Fibroblast of peridontal ligament (primary cell): ENCODE data around the gene CHD6.

Experiments used
- DNase-seq: peaks from one replicate; pipeline ENCODE4 v3.0.0-alpha.2; 2010; ENCODE audit errors: extremely low read depth

CHD6 gene

DNA sequence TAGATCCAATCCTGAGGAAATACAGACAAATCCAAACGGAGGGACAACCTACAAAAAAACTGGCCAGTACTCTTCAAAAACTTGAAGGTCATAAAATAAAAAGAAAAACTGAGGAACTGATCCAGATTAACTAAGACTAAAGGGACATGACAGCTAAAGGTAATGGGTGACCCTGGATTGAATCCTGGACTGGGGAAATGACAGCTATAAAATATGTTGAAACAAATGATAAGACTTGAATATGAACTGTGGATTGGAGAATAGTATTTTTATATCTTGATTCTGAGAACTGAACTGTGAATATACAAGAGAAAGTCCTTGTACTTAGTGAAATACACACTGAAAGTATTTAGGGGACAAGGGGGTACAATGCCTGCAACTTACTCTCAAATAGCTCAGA, 154.6 kb downstream of the CHD6 start:
- DNase-seq = no peak

DNA sequence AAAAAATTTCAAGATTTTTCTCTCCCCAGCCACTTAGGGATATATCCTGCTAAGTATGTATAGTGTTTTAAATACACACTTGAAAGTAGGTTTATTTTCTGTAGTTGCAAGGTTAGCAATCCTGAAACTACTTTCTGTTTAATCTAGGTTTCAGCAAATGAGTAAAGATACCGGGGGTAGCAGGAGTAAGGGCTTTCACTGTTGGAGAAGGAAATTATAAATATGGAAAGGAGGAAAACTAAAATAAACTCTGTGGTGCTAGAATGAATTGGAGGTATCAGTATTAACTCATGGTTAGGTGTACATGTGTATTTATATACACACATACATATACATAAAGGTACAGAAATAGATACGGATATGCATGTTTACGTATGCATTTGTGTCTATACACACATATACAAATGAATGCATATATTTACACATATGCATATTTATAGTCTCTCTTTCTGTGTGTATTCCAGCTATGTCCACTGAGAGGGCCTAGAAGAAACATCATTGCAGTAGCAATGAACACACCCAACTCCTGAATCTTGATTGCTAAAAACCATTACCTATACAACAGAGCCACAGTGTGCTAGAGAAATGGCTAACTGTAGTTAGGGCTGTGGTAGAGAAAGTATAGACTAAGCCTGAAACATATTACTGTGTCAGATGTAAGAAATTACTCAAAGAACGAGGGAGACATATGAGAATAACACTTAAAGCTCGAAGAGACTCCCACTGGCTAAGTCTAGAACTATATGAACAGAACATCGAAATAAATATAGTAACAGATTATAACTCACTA, 155.6 kb downstream of the CHD6 start:
- no peak for DNase-seq

DNA sequence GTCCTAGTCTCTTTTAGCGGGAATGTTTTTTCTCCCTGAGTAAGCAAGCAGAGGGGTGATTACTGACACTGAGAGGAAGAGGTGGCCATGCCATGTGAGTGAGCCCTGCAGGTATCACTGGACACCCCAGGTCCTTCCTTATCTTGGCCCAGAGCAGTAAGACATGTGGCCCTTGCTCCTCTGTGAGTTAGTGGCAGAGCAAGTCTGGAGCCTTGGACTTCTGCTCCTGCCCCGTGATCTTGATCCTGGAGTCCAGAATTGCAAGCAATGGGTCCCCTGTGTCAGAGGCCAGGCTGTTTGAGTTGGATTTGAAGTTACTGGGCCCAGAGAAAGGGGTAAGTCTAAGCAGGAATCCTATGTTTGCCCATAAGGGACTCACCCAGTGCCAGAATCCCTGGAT, 159.4 kb downstream of the CHD6 start:
- DNase-seq = no peak

DNA sequence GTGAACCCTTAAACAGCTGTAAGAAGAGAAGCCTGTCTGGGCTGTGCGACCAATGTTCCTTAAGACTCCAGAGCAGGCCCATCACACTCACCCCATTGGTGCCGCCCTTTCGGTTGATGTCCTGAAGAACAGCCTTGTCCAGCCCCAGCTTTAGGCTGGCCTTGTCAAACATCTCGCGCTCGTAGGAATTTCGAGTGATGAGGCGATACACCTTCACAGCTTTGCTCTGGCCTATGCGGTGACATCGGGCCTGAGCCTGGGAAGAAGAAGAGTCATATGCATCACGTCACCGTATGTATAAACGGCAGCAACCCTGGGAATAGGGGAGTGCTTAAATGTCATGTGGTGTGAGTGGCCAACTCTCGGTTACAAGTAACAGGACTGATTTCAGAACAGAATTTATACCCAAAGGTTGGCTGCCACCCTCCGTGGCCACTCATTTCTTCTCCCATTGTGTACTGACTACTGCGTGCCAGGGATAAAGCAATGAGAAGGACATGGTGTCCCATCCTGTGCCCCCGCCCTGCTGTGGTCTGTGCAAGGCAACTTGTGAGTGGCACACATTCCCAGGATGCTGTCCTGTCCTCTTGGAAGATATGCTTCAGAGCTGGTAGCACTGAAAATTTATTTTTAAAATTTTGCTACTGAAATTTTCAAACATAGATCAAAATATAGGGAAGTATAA, 160.9 kb downstream of the CHD6 start:
- no peak for DNase-seq

DNA sequence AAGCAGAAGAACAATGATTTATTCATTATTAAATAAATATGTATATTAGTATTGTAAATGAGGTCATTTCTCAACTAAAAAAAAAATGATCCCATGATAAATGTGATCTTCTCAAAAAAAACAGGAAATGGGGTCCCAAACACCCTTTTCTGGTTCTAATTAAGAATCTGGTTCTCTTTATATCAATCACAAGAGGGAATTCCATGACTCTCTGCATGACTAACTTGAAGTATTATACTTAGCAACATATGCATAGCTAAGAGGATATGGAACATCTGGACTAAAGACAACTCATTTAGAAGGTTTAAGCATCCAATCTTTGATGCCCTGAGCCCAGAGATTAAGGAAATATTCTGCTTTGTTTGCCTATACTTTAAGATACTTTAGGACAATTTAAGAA, 161.8 kb downstream of the CHD6 start:
- DNase-seq = peak; percentile 80

DNA sequence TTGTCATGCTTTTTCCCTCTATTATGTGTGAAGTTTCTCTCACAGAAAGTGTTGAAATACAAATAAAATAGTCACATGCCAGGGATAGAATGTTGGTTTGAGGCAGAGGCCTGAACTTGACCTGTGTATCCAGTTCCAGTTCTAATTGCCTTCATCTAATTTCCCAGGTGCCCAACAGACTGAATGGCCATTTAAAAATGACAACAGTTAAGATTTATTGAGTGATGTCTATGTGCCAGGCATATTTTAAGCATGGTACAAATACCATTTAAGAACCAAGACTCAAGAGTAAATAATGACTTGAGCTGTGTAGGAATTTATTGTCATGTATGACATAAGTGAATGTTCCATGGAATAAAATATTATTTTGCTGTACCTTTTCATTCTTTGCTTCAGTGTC, 163.9 kb downstream of the CHD6 start:
- no peak for DNase-seq

DNA sequence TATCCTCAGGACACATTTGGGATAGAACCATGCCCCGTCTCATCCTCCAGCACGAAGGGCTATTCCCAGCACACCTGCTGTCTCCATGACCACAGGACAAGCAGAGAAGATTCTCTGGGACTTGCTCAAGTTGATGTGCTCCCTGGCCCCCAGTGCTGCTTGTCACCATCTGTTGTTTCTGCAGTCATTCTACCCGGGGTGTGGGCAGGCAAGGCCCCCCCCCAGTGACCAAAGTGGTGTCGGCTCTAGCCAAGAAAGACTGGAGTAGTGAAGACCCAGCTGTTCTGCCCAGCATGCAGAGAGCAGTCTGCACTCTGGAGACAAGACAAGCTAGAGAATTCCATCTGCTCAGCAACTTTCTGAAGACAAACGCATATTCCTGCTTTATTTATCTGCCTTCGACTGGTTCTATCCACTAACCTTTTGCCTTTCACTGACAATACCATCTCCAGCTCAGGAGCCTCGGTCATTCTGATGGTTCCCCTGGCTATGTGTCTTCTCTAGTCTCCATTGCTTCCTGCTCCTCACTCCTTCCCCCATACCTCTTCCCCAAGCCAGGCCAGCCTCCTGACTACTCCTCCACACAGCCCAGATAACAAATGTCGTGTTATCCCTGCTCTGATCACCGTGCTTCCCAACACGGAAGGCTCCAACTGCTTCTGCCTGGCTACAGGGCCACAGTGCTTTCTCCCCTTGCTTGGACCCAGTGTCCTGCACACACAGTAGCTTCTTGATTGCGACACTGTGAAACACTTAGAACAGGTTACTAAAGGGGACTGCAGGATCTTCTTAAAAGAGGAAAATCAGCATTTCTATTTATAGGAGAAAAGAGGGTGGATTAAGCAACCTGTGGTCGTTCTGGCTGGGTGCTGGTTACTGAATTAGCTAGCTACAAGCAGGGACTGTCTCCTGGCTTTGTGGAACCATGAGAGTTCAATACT, 164.9 kb downstream of the CHD6 start:
- DNase-seq = no peak

DNA sequence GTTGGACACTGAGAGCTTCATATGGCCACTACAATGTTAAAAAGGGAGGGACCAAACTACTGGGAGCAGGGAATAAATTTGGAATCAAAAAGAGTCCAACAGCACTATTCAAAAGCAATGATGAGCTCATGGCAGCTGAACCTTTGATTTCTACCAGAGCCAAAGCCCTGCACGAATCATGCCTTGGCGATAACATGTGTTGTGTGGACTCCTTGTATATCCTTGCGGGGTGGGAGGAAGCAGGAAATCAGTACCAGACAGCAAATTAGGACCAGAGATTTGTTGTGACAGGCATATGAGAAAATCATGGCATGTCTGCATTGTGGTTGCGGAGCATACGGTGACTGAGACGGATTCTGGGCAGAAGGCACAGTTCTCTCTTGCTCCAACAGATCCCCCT, 166.0 kb downstream of the CHD6 start:
- DNase-seq = no peak

DNA sequence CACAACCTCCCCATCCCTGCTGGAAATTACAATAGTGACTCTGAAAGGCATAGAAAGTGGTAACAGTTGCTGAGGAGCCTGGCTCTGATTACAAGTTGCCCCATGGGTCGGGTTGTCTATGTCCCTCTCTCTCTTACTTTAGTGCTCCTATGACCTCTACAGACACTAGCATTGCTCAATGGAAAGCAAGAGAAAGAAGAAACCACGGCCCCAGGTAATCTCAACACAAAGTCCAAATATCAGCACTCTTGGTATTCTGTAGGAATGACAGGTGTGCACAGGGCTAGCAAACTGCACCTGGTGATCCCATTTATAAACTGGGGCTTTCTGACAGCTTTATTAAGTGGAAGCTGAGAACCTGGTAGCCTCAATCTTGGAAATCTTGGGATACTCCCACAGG, 171.2 kb downstream of the CHD6 start:
- DNase-seq = no peak

DNA sequence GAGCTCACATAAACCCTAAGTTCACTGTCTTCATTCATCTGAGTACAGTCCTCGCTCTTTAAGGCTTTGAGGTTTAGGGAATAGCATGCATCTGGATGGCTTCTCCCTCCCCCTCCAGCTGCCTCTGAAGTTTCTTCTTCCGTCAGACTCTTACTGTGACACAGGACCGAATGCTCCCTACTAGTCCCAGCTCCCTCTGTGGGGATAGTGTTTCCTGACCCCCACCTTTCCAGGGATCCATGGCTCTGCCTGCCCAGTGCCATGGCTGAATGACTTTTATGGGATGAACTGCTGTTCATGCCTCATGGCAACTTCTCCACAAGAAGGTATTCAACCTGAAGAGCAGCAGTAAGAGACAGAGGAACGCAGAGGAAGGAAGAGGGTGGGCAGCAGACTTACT, 171.7 kb downstream of the CHD6 start:
- DNase-seq = no peak

DNA sequence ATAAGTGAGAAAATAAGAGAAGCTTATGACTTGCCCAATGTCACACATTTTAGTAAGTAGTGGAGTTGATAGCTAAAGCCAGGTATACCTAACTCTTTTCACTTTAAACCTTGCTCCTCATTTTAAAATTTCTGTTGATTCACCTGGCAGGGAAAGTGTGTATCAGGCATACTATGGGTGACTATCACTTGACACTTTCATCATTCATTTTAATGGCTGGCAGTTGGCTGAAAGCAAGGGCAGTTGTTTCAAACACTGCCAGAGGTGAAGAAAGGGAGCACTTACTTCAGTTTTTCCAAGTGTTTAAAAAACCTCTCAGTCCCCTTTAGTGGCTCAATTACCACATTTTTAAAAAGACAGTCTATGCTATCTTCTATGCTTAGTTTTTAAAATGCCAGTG, 173.4 kb downstream of the CHD6 start:
- no peak for DNase-seq

DNA sequence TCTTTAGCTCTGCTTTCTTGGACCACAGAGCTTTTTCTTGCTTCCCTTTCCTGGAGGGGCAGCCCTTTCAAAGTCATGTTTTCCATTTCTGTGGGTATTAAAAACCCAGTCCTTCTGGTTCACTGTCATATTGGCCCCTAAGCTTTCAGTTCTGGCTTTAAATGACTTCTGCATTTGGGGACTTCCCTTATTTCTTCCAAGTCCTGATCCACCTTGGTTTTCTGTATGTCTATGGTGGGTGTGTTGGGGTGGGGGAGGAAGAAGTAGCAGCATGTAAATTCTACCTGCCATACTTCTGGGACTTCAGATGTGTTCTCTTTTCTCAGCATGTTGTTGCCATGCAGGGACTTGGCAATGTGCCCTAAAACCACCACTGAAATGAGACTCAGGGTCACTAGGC, 174.5 kb downstream of the CHD6 start:
- no peak for DNase-seq

DNA sequence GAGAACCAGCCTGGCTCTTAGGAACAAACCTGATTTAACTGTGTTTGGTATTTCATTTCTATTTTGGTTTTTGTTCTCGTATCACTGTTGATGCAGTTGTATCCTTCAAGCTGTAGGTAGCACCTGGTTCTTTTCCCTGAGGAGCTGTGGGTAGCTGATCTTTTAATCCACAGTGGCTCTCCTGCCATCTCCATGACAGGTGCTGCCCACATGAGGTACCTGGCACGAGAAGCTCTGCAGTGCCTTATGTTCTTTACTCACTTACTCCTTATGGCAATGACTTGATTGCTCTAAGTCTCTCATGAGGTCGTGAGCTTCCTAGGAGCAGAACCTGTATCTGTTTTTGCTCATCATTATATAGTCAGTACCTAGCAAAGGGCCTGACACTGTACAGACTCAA, 177.3 kb downstream of the CHD6 start:
- no peak for DNase-seq

DNA sequence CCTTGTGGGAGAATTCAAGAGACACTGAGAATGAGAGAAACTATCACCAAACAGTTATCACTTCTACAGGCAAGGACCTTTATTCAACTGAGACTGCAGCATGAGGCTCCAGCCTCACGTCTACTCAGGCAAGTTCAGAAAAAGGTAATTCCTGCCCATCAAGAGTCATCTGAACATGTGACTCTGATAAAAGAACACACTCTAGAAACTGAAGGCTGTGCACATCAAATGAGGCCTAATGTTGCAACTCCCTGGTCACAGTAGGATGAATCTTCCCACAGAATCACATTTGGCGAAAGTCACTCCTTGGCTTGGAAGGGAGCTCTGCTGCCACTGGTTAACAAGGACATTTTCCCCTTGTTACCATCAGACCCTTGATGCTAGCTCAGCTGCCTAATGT, 180.3 kb downstream of the CHD6 start:
- no peak for DNase-seq

DNA sequence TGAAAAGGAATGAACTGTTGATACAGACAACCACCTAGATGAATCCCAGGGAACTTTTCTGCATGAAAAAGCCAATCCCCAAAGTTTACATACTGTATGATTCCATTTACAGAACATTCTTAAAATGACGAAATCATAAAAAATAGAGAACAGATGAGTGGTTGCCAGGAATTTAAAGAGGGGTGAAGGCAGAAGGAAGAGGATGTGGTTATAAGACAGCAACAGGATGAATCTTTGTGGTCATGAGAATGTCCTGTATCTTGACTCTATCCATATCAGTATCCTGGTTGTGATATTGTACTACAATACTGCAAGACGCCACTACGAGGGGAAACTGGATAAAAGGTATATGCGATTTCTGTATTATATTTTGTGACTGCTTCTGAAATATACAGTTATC, 181.5 kb downstream of the CHD6 start:
- DNase-seq = peak; percentile 58

DNA sequence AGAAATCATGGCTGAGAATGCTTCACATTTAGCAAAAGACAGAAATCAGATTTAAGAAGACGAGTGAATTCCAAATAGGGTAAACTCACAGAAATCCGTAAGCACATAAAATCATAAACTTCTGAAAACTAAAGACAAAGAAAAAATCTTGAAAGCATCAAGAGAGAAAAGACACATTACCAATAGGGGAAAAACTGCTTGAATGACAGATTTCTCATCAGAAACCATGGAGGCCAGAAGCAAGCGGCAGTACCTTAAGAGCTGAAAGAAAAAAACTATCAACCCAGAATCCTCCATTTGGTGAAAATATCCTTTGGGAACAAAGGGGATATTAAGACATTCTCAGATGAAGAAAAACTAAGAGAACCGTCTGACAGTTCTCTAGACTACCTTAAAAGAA, 185.0 kb downstream of the CHD6 start:
- no peak for DNase-seq

DNA sequence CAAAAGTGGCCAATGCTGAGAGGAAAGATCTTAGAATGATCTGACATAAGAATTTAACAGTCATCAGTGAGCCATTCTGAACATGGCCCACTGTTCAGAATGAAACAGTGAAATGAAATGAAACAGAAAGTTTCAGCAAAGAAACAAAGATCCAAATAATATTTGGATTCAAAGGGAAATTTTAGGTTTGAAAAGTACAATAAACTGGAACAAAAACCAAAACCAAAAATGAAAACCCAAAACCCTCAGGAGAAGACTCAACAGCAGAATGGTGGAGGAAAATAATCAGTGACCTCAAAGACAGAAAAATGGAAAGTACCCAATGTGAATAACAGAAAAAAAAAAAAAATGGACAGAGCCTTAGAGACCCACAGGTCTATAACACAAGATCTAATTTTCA, 185.4 kb downstream of the CHD6 start:
- DNase-seq = no peak

DNA sequence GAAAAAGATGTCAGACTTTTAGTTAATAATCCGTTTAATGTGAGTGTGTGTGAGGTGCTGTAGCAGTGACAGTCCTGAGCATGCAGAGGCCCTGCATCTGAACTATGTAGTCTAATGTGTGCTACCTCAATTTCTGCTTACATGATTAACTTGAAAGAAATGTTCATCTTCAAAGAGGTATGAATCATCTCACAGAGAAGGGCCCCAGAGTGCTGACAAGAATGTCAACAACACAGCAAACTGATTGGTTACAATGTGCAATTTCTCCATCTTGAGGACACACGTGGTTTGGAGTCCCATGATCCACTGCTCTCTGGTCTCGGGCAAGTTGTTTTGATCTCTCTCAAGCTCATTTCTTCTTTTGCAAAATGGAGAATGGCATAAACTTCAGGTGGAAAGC, 189.9 kb downstream of the CHD6 start:
- DNase-seq = peak; percentile 67

DNA sequence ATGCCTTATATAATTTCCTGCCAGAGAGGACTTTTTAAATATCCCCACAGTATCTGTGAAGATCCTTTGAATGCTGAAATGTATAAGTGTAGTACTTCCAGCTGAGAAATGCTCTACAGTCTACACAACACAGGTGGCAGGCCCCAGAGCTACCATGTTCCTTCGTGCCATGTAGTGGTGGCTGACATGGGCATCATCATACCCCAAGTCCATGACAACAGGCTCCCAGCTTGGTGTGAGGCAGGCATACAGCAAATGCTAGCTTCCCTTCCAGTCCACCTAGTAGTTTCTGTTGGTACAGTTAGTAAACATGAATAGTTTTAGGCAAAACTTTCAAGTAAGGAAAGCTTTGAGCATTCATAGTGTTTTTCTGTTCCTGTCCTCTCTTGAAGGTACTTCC, 190.3 kb downstream of the CHD6 start:
- no peak for DNase-seq

DNA sequence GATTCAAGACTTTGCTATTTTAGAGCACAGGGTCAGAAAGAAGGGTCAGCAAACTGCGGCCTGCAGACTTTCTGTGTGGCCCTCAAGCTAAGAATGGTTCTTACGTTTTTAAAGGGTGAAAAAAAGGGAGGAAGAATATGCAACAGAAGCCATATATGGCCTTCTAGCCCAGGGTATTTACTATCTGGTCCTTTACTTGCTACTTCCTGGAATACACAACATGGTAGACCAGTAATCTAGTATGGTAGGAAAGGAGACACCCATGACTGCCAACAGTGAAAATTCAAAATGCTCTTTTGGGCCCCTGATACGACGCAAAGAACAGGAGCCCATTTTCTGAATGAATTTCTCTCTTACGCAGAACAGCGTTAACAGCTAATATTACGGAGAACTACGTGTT, 191.2 kb downstream of the CHD6 start:
- no peak for DNase-seq

DNA sequence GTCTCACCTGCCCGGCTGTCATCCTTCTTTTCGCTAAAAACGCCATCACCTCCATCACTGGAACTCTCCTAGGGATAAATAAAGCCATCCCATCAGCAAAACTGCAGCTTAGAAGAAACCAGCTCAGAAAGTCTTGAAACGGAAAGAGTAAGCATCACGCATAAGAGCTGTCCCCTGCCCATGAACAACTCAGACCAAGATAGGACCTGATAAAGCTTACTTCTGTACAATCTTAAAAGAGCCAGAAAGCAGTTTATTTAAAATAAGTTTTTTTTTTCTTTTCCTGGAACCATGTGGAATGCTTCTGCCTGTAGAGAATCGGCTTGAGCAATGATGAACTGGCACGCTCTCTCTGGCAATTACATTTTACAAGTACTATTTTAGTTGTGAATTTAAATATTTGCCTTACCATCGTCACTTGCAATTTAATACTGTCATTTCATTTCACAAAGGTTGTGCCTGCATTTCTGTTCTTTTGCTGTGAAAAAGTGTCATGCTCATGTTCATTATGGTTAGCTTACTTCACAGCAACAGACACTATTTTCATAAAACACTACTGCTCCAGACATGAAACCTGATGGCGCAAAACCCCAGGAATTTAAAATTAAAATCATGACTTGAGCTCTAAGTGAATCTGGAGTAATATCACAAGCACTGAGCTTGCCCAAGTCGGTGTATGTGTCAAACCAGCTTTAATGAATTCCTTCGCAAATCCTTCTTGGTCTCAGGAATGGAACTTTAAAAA, 191.9 kb downstream of the CHD6 start:
- no peak for DNase-seq
